Activated CD4-positive, alpha-beta memory T cell treated with anti-CD3 and anti-CD28 coated beads for 36 hours (primary cell): ENCODE measurements around the gene FOXN3. TPM values are rescaled to one million over a fixed set of nuclear protein-coding genes. Genes with fewer than 3 reads are reported as not detected.
"Not testable (repeated sequence)": the region's sequence is repeated elsewhere in the genome, so short reads cannot be mapped to it uniquely, and the experiment has no call there.

ENCODE experiments used
- CTCF ChIA-PET: fragments of 350-600 bp; sonication (Branson Sonifier 250); formaldehyde crosslinking; loops from one replicate; lab custom pipeline; 2021; ENCODE audit warnings: antibody characterized with exemption, inconsistent platforms; lab: Charles Lee
- POLR2A ChIA-PET: fragments of 350-600 bp; sonication (Branson Sonifier 250); formaldehyde crosslinking; loops from one replicate; lab custom pipeline; 2021; ENCODE audit warnings: antibody characterized with exemption; lab: Charles Lee
- DNase-seq: peaks from one replicate; pipeline ENCODE4 v3.0.0-alpha.2; 2020
- H3K27ac Mint-ChIP-seq: one replicate; pipeline ENCODE4 v1.8.0; 2021; ENCODE audit warnings: mixed read lengths
- H3K27me3 Mint-ChIP-seq: one replicate; pipeline ENCODE4 v1.8.0; 2021; ENCODE audit warnings: mixed read lengths
- H3K36me3 Mint-ChIP-seq: one replicate; pipeline ENCODE4 v1.8.0; 2021; ENCODE audit warnings: mixed read lengths
- H3K4me1 Mint-ChIP-seq: one replicate; pipeline ENCODE4 v1.8.0; 2021; ENCODE audit warnings: low read depth, mixed read lengths
- H3K4me3 Mint-ChIP-seq: one replicate; pipeline ENCODE4 v1.8.0; 2021; ENCODE audit warnings: mild to moderate bottlenecking, mixed read lengths
- H3K9me3 Mint-ChIP-seq: one replicate; pipeline ENCODE4 v1.8.0; 2021; ENCODE audit warnings: mixed read lengths
- intact Hi-C: fragments of 100-400 bp; cut with micrococcal nuclease; formaldehyde crosslinking; loops from one replicate; pipeline ENCODE4 v1.15.1; 2023
- total RNA-seq, 2 experiments: library from RNA; stranded (reverse); gene quantifications; one replicate each; pipeline ENCODE4 v1.2.3, GENCODE V29; 2021

The FOXN3 gene
- total RNA-seq, 2 experiments from 2014 or later = 59.1 to 63.5 TPM

DNA sequence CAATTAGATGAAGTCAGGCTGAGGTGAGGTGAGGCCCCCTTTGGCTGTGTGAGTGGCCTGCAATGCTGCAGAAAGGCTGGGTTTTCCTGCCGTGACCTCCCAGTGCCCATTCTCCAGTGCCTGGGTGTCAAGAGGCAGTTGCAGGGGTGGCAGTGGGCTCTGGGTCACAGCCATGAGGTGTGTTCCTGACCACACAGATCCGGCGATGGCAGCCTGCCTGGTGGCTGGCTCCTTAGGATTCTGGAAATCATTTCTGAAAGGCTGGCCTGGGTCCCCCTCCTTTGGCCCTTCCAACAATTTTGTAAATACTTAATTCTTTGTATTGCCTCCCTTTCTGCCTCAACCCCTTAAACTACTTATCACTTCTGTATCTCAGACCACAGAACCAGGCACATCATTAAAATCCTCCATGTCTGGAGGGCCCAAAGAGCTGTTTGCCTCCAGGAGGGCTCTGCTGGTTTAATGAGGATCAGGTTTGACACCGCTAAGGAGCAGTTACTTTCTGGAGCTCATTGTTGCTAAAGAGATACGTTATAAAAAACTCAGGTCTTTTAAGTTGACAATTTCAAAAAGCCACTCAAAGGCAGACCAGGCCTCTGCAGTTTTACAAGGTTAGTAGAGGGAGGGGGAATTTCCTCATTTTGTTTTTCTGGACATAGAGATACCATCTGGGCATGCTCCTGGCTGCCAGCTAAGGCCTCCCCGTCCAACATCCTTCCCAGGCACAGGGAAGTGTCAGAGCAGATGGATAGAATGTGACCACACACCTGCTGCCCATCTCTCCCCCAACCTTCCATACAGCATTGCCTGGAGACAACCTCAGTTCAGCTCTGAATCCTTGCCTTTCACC, 204.4 kb downstream of the FOXN3 start:
- POLR2A ChIA-PET = no interaction called here
- no peaks in the 10 kb centered on the region for H3K27me3 Mint-ChIP-seq

DNA sequence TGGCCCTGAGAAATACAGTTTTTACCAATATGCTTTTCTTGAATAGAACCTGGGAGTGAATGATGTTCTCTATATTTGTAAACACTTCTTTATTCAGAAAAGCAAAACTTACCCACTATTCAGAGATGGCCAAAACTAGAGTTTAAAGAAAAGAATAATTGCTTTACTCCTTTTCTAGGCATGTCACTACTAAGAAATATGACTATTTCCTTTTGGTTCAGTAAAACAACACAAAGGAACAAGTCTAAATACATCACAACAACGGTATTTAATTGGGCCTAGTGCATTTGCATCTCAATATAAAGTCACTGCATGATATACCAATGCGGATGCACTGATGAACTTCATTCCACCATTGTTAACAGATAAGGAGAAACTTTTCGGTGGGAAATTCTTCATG, 207.5 kb downstream of the FOXN3 start:
- DNase-seq = no peak
- intact Hi-C loops = no loop called here
- no peak overlapping the region for H3K27ac Mint-ChIP-seq
- H3K27me3 Mint-ChIP-seq = no peaks in the 10 kb centered on the region
- H3K4me1 Mint-ChIP-seq = peaks cover 5% of the 10 kb centered on the region
- CTCF ChIA-PET = no interaction called here
- H3K36me3 Mint-ChIP-seq = peaks cover 10% of the 10 kb centered on the region
- no peak overlapping the region for H3K4me3 Mint-ChIP-seq
- no peaks in the 10 kb centered on the region for H3K9me3 Mint-ChIP-seq
- POLR2A ChIA-PET = no interaction called here

More for the DNA sequence above, 204.4 kb downstream of the FOXN3 start:
- H3K4me3 Mint-ChIP-seq = no peak overlapping the region
- H3K4me1 Mint-ChIP-seq = no peaks in the 10 kb centered on the region
- peaks cover 2% of the 10 kb centered on the region for H3K36me3 Mint-ChIP-seq
- intact Hi-C loops = no loop called here
- CTCF ChIA-PET = no interaction called here
- no peaks in the 10 kb centered on the region for H3K9me3 Mint-ChIP-seq
- DNase-seq = no peak
- no peak overlapping the region for H3K27ac Mint-ChIP-seq

DNA sequence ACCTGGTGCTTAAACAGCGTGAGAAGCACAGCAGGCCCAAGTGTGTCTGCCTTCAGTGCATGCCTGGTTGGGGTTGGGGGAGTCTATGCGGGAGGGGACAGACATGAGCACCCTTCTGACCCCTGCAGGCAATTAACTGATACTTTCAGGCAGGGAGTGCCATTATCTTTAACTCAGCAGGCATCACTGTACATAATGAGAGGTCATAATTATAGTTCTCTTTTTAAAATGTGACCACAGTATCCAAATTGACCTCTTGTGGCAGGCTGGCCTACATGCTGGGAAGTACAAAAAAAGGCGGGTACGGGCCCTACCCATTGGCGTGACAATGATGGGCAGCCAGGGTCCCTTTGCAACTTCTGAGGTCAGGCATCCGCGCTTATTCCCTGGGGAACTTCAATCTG, 209.1 kb downstream of the FOXN3 start:
- POLR2A ChIA-PET = no interaction called here
- H3K27me3 Mint-ChIP-seq = no peaks in the 10 kb centered on the region
- intact Hi-C loops = no loop called here
- H3K4me1 Mint-ChIP-seq = peaks cover 16% of the 10 kb centered on the region
- H3K9me3 Mint-ChIP-seq = no peaks in the 10 kb centered on the region
- CTCF ChIA-PET = no interaction called here
- no peak for DNase-seq
- H3K4me3 Mint-ChIP-seq = no peak overlapping the region
- peaks cover 10% of the 10 kb centered on the region for H3K36me3 Mint-ChIP-seq
- no peak overlapping the region for H3K27ac Mint-ChIP-seq

DNA sequence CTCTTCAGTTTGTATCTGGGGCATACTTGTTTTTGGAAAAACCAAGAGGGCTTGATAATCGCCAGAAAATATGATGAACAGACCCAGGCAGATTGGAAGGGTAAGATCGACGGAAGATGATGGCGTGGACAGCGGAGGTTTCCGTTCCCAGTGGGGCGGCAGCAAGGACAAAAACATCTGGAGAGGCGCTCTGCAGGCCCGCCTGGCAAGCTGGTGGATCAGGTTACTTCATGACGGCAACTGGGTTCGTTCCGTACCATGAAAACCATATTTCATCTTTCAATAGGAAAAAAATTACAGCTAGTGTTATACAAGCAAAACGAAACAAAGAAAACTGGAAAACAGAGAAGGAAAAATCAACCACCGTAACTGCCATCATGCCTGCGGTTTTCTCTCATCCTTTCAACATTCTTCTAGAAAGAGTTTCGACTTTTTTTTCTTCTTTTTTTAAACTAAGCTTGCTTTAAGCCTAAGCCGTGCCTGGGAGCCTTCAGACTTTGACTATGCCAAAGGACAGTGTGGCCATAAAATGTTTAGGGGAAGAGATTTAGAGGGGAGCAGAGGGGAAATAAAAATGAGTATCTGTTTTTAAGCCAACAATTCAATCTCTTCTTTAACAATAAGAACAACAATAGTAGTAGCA, 210.5 kb downstream of the FOXN3 start:
- intact Hi-C loops = no loop called here
- H3K27ac Mint-ChIP-seq = no peak overlapping the region
- DNase-seq = no peak
- H3K27me3 Mint-ChIP-seq = no peaks in the 10 kb centered on the region
- peaks cover 10% of the 10 kb centered on the region for H3K36me3 Mint-ChIP-seq
- peaks cover 29% of the 10 kb centered on the region for H3K4me1 Mint-ChIP-seq
- ChIA-PET CTCF (no interaction called here), POLR2A (no interaction called here)
- H3K4me3 Mint-ChIP-seq = no peak overlapping the region
- H3K9me3 Mint-ChIP-seq = no peaks in the 10 kb centered on the region

DNA sequence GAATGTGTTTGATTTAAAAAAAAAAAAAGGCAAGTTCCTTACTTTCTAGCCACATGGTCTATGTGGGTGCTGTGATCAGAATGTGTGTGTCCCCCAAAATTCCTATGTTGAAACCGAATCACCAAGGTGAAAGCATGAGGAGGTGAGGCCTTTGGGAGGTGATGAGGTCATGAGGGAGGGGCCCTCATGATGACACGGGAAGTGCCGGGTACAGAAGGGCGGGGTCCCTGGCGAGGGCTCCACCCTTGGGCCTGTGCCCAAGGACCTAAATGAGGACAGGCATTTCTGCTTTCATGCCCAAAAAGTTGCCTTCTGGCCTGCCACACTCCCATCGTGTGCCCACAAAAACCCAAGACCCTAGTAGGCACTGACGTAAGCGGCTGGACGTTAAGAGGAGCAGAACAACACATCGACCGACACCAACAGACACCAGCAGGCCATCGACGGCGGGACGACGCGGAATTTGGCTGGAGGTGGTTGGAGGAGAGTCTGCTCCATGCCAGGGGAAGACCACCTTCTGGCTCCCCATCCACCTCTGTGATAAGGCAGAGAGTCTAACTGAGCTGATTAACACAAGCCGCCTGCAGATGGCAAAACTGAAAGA, 211.8 kb downstream of the FOXN3 start:
- POLR2A ChIA-PET = no interaction called here
- Mint-ChIP-seq H3K4me1 (peaks cover 29% of the 10 kb centered on the region), H3K9me3 (no peaks in the 10 kb centered on the region), H3K4me3 (no peak overlapping the region), H3K36me3 (peaks cover 9% of the 10 kb centered on the region), H3K27me3 (no peaks in the 10 kb centered on the region), H3K27ac (no peak overlapping the region)
- DNase-seq = no peak
- CTCF ChIA-PET = no interaction called here
- intact Hi-C loops = no loop called here

DNA sequence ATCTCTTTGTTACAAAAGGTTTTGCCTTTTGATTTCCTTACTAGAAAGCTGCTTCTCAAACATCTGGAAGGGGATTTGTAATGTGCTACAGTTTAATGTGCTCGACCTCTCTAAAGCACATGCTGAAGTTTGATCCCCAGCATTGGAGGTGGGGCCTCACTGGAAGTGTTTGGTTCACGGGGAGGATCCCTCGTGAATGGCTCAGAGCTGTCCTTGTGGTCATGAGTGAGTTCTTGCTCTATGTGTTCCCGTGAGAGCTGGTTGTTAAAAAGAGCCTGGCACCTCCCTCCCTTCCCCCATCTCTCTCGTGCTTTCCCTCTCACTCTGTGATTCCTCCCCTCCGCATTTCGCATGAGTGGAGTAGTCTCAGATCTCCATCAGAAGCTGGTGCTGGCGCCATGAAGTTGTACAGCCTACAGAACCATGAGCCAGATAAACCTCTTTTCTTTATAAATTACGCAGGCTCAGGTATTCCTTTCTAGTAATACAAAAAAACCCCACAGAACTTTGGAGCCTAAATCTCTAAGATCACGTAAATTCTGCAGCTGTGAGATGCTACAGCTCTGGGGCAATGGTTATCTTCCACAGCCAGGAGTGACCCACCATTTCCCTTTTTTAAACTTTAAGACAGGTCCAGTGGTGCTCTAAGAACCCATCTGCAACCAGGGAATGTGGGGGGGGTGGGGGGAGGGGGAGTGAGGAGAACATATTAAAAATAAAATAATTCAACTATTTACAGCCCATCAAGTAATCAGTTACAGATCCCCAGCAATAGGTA, 214.4 kb downstream of the FOXN3 start:
- Mint-ChIP-seq H3K27ac (no peak overlapping the region), H3K27me3 (no peaks in the 10 kb centered on the region), H3K36me3 (peaks cover 17% of the 10 kb centered on the region), H3K4me1 (peaks cover 41% of the 10 kb centered on the region), H3K9me3 (peaks cover 5% of the 10 kb centered on the region), H3K4me3 (no peak overlapping the region)
- intact Hi-C loops = no loop called here
- ChIA-PET CTCF (no interaction called here), POLR2A (no interaction called here)
- DNase-seq = no peak

DNA sequence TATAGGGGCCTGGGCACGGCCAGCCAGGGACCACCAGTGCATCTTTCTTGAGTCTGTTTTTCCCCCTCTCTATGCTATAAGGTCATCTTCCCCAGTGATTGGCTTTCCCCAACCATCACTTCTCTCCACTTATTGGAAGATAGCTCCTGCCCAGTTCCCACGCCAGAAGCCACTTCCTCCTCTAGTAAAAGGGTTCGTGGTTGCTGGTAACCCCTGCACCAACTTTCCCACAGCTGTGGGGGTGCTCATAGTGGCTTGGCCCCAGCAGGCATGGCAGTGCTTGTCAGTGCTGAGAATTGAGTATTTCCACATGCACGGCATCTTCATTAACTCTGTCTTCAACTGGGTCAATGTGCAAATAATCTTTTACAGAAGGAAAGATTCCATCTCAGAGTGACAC, 215.4 kb downstream of the FOXN3 start:
- peaks cover 45% of the 10 kb centered on the region for H3K4me1 Mint-ChIP-seq
- peaks cover 23% of the 10 kb centered on the region for H3K36me3 Mint-ChIP-seq
- H3K4me3 Mint-ChIP-seq = no peak overlapping the region
- H3K9me3 Mint-ChIP-seq = peaks cover 8% of the 10 kb centered on the region
- POLR2A ChIA-PET = no interaction called here
- H3K27ac Mint-ChIP-seq = no peak overlapping the region
- CTCF ChIA-PET = no interaction called here
- H3K27me3 Mint-ChIP-seq = no peaks in the 10 kb centered on the region
- intact Hi-C loops = no loop called here
- DNase-seq = no peak

DNA sequence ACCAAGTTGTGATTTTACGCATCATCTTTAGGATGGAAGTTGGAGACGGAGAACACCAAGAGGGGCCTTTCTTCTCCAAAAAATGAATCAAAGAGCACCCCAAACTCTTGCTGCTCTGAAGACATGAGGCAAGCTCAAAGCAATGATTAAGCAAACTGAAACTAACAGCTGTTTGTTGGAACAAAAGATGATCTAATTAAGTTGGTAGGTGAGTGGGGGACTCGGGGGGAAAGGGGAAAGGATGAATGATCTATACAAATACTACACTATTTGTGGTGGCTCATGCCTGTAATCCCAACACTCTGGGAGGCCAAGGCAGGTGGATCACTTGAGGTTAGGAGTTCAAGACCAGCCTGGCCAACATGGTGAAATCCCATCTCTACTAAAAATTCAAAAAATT, 217.7 kb downstream of the FOXN3 start:
- H3K4me3 Mint-ChIP-seq, H3K9me3 Mint-ChIP-seq, DNase-seq, H3K27me3 Mint-ChIP-seq, CTCF ChIA-PET, H3K27ac Mint-ChIP-seq, POLR2A ChIA-PET, intact Hi-C loops: not testable (repeated sequence)
- H3K4me1 Mint-ChIP-seq = peaks cover 43% of the 10 kb centered on the region
- peaks cover 15% of the 10 kb centered on the region for H3K36me3 Mint-ChIP-seq

DNA sequence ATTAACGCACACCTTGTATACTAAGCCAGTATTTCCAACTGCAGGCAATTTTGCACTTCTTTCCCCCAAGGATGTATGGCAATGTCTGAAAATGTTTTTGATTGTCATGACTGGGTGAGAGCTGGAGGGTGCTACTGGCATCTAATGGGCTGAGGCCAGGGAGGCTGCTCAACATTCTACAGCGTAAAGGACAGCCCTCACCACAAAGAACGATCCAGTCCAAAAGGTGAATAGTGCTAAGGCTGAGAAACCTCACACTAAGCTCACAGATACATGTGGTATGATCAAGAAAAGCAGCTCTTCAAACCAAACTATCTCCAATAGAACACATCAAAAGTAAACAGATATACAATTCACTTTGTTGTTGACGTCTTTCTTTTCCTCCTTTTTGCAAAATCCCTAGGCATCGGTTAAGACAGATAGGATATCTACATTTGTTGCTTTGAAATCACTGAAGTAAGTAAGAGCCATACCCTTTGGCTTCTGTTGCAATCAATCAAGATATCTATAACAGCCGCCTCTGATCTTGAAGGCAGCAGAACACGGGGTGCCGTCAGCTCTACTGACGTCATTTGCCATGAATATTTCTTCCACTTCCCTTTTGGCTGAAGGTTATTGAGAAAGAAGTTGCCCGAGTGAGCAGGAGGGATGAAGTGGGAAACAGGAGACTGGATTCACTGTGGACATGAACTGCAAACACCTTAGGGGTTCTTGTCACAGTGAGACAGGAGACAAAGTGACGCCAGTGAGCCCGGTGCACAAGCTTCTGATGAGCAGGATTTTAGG, 218.3 kb downstream of the FOXN3 start:
- no peak overlapping the region for H3K4me3 Mint-ChIP-seq
- ChIA-PET POLR2A (no interaction called here), CTCF (no interaction called here)
- H3K27me3 Mint-ChIP-seq = no peaks in the 10 kb centered on the region
- intact Hi-C loops = no loop called here
- no peak for DNase-seq
- peaks cover 15% of the 10 kb centered on the region for H3K36me3 Mint-ChIP-seq
- H3K27ac Mint-ChIP-seq = no peak overlapping the region
- H3K4me1 Mint-ChIP-seq = peaks cover 40% of the 10 kb centered on the region
- H3K9me3 Mint-ChIP-seq = peaks cover 8% of the 10 kb centered on the region

DNA sequence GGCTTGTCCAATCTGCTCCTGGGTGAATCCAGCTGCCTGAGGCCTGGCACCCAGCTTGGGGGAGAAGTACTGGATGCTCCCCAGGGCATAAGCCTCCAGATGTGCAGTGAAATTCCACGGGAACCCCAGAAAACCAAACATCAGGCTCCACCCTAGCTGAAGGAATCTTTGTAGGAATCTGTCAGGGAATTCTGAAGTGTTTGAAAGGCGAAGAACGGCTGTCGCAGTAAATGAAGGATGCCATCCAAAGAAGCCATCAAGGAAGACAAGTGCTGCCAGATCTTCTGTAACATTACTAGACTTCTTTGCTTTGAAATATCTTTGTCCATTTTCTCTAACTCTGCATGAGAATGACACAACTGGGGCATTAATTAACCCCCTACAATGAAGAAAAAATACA, 219.4 kb downstream of the FOXN3 start:
- Mint-ChIP-seq H3K9me3 (peaks cover 8% of the 10 kb centered on the region), H3K27ac (no peak overlapping the region), H3K4me1 (peaks cover 32% of the 10 kb centered on the region), H3K4me3 (no peak overlapping the region), H3K27me3 (no peaks in the 10 kb centered on the region), H3K36me3 (peaks cover 15% of the 10 kb centered on the region)
- POLR2A ChIA-PET = no interaction called here
- CTCF ChIA-PET = no interaction called here
- intact Hi-C loops = no loop called here
- no peak for DNase-seq

DNA sequence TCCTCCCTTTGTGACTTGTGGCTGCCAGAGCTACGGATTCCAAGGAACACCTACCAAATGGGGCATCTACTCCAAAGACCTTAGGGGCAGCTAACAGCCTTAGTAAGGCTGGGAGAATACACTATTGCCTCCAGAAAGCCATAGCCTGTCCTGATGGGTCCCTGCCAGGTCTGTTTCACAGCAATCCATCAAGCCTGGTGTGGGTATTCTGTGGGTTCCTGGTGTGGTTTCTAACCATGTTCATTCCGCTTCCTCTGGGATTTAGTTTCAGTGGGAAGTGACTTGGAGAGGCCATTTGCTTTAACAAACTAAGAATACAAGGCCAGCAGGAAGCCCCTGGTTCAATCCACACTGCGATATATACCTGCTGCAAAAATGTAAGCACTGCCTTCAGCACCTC, 220.5 kb downstream of the FOXN3 start:
- peaks cover 21% of the 10 kb centered on the region for H3K4me1 Mint-ChIP-seq
- intact Hi-C loops = no loop called here
- DNase-seq = no peak
- H3K27ac Mint-ChIP-seq = no peak overlapping the region
- no peaks in the 10 kb centered on the region for H3K27me3 Mint-ChIP-seq
- POLR2A ChIA-PET = no interaction called here
- H3K36me3 Mint-ChIP-seq = peaks cover 15% of the 10 kb centered on the region
- no peak overlapping the region for H3K4me3 Mint-ChIP-seq
- CTCF ChIA-PET = no interaction called here
- H3K9me3 Mint-ChIP-seq = peaks cover 8% of the 10 kb centered on the region
